Measurements from ENCODE around the gene ZNF628.

The ZNF628 gene

DNA sequence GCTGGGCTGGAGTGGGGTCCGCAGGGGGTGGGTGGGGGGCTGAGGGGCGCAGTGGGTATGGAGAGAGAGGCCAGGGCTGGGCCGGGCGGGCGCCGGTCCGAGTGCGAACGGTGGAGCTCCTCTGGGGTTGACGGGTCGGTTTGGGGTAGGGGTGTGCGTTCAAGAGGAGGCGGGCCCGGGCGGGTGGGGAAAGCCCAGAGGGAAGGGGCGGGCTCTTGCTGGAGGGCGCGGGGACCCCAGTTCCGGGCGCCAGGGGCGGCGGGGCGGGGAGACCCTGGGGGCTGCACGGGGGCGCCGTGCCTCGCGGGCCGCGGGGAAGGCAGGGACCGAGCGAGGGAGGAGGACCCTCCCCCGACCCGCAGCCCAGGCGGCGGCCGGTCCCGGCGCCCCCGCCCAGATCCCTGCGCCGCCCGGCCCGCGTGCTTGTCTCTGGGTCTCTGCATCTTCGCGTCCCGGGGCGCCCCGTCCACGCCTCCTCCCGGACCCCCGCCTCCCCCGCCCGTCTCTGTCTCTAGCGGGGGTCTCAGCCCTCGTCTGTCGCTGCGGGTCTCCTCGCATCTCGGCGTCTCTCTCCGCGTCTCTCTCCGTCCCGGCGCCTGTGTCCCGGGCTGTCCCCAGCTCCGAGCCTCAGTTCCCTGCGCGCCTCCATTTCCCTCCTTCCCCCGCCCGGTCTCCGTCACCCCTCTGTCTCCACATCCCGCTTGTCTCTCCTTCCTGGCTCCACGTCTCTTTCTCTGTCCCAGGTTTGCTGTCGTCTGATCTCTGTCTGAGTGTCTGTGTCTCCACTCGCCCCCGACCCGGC lies 25.1 kb upstream of the ZNF628 start:
- peak in 1 of 14 donors; percentile 27 for DNase-seq

DNA sequence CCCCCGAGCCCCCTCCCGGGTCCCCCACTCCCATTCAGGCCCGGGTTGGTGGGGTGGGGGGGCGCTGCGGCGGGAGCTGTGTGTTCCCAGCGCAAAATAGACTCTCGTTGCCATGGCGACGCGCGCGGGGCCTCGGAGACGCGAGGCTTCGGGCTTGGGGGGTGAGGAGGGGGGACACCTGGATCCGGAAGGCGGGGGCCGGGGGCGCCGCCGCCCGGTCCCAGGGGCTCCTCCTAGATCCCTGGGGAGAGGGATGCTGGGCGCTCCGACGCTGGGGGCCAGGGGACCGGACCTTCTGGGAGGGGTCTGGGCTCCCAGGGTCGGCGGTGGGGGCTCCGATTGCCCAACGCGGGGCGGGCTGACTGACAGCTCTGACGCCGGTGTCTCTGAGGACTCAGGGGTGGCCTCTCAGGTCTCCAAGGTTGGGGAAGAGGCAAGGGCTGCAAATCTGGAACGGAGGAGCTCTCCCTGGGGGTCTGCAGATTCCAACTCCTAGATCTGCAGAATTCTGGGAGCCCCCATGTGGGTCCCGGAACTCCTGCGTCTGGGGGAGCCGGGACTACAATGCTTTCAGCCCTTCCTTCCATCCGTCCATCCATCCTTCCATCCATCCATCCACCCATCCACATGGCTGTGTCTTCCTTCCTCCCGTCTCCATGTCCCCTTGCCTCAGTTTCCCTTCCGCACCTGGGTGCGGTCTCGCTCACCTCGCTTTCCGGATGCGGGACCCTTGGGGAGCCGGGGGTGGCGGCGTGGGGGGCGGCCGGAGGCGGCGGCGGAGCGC lies 24.3 kb upstream of the ZNF628 start:
- DNase-seq, result peak in 6 of 14 donors; percentile 6 to 45 (median 20)

DNA sequence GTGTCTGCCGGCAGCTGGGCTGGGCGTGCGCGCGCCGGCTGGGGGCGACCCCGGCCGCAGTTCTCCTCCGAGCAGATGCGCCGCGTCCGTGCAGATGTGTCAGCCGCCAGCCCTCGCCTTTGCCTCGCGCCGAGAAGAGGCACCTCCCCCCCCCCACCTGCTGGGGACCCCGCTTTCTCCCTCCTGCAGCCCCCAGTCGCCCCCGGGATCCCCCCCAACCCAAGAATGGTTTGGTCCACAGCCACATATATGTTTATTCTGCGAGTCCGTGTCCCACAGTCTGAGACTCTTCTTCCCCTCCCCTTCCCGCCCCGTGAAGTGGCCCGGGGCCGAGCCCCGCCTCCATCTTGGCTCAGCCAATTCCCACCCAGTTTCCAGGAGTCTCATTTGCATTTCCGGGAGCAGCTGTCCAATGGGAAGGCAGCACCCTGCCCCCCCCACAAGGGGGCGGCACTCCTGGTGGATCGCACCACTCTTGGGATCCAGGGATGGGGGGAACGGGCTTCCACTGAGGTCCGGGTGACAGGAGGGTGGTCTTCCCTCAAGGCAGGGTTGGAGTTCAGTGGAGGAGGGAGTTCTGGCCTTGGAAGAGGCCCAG lies 23.6 kb upstream of the ZNF628 start:
- peak in 13 of 14 donors; percentile 49 to 92 (median 85) for DNase-seq

DNA sequence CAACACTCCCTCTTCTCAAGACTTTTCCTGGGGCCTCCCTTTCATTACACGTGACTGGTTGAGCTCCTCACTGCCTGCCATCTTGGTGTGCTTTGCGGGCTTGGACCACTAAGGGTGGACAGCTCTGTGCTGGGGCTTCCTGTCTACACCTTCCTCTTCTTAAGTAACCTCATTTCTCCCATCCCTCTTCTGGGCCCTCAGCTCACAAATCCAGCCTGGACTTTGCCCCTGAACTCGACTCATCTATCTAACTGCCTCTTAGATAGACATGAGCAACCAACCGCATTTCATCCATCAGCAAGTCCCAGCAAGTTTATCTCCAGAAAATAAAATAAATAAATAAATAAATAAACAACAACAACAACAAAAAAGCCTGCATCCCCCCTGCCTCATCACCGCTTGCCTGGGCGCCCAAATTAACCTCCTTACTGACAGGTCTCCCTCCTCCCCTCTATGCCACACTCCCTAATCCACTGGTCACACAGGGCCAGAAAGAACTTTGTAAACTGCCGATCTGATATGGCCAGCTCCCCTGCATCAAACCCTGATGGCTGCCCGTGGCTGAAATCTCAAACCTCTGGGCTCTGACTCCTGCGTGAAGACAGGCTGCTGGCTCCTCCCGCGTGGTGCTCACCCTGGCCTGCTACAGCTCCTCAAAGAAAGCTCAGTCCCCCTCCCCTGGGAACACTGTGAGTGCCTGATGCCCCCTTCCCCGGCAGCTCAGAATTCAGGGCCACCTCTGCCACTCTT lies 22.7 kb upstream of the ZNF628 start:
- DNase-seq, result no peak

DNA sequence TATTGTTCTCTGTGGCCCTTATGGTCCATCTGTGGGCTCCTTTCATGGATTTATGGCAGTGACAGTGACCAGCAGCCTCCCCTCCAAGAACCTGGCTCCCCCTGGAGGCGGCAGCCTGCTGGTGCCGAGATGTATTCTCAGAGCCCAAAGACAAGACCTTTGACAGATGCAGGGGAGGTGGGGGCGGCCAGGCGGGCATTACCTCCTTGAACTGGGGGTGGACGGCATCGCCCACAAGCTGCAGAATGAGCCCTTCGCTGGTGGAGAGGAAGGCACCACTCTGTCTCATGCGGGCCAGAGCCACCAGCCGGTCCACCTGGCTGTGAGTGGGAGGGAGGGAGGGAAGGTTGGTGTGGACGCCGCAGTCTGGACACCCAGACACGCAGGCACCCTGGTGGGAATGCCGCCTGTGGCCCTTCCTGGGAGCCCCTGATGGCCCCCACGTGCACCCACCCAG lies 21.6 kb upstream of the ZNF628 start:
- DNase-seq, result peak in 10 of 14 donors; percentile 6 to 58 (median 30)

DNA sequence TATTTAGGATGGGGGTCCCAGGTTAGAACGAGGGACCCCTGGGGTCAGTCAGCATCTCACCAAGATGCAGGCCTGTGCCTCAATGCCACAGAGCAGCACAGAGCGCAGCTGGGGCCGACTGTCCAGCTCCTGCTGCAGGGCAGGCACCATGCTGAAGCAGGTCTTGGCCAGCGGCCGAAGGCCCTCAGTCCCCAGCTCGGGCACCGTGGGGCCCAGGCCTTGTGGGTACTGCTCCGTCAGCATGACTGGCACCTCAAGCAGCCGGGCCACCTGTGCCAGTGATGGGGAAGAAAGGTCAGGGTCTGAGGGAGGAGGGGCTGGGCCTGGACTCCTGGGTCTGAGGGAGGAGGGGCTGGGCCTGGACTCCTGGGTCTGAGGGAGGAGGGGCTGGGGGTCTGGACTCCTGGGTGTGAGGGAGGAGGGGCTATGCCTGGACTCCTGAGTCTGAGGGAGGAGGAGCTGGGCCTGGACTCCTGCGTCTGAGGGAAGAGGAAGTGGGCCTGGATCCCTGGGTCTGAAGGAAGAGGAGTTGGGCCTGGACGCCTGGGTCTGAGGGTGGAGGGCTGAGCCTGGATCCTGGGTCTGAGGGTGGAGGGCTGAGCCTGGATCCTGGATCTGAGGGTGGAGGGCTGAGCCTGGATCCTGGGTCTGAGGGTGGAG lies 20.7 kb upstream of the ZNF628 start:
- no peak for DNase-seq

DNA sequence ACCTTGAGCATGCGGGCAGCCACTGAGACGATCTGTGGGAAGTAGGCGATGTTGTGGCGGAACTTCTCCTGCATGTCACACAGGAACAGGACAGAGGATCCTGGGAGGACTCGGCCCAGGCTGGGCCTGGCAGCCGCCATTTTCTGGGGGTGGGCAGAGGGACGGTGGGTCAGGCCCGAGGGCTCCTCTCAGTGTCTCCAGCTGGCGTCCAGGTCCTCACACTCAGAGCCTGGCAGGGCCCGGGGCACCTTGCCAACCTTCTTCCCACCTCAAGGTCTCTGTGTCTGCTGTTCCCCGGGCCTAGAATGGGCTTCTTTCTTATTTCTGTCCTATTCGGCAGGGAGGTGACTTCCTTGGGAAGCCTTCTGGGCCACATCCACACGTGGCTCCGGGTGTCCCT lies 20.1 kb upstream of the ZNF628 start:
- no peak for DNase-seq

DNA sequence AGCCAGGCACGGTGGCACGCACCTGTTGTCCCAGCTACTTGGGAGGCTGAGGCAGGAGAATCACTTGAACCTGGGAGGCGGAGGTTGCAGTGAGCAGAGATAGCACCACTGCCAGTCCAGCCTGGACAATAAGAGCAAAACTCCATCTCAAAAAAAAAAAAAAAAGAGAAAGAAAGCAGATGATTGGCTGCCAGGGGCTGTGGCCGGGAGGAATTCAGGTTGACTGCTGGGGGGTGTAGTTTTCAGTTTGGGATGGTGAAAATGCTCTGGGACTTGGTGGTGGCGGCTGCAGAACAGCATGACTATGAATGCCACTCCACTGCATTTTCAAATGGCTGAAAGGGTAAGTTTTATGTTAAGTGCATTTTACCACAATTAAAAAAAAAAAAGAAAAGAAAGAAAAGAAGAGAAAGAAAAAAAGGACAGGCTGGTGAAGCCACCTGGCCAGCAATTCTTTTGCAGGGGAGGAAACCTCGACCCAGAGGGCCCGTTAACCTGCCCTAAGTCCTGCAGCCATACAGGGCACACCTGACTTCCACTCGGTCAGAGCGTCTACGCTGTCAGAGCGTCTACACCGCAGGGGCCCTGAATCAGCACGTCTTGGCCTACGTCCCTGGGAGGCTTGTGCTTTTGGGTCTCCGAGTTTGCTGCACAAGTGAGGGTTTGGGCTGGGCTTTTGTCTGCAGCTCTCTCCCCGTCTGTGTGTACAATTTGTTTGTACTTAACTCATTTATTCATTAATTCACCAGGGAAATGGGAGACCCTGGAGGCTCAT lies 18.5 kb upstream of the ZNF628 start:
- no peak for DNase-seq

DNA sequence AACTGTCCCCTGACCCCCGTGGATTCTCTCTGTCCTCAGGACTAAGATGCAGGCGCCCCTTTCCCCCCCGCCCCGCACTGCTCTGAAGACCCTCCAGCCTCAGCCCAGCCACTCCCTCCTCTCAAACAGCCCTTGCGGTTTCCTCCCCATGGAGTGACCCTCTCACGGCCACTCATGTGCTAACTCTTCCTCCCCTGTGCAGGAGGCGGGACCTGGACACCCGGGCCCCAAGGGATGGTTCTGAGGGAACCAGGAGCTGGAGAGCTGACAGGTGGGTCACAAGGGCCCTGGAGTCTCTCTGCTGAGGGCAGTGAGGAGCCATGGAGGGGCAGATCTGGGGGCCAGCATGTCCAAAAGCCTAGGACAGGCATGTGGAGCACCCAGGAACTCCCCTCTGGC lies 16.9 kb upstream of the ZNF628 start:
- DNase-seq, result no peak

DNA sequence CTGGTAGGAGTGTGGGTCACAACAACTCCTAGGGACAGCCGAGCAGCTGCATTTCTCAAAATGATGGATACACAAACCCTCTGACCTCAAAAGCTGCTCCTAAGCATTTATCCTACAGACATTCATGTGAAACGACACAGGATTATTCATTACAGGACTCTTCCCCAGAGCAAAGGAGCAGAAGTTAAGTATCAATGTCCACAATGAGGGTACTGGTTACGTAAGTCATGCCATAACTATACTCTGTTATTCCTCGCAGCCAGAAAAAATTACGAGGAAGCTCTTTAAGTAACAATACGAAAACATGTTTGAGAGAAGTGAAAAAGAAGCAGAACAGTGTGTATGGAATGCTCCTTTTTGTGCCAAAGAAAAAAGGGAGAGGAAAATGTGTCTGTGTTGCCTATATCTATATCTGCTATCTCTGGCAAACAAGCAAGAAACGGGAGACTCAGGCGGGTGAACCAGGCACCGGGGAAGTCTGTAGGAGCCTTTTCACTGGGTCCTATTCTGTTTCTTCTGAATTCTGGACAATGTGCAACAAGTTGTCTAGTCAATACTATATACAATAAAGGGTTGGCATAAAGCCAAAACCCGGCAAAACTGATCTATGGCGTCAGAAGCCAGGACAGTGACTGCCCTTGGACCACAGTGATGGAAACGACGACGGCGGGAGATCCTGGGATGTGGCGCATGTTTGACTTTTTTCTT lies 16.3 kb upstream of the ZNF628 start:
- no peak for DNase-seq

DNA sequence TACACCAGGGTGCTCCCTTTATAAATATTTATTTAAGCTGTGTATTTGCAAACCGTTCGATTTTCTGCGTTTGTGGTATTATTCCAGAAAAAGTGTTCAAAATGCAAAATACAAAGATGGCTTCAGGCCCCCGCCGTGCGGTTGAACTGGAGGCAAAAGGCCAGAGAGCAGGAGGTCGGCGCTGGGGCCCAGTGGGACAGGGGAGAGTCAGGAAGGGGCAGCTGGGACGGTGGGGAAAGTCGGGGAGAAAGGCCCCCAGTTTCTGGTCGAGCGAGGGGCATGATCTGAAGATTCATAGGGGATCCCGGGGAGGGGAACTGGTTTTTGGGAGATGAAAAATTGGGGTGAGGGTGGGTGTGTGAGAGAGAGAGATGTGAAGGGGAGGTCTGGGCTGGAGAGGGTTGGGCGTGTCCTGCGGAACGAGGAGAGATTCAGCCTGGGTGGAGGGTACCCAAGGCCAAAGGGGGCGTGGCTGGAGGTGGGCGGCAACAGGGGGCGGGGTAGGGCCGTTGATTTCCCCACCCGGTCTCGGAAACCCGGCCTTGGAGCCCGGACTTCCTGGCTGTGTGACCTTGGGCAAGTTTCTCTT lies 15.7 kb upstream of the ZNF628 start:
- peak in 9 of 14 donors; percentile 17 to 60 (median 37) for DNase-seq

DNA sequence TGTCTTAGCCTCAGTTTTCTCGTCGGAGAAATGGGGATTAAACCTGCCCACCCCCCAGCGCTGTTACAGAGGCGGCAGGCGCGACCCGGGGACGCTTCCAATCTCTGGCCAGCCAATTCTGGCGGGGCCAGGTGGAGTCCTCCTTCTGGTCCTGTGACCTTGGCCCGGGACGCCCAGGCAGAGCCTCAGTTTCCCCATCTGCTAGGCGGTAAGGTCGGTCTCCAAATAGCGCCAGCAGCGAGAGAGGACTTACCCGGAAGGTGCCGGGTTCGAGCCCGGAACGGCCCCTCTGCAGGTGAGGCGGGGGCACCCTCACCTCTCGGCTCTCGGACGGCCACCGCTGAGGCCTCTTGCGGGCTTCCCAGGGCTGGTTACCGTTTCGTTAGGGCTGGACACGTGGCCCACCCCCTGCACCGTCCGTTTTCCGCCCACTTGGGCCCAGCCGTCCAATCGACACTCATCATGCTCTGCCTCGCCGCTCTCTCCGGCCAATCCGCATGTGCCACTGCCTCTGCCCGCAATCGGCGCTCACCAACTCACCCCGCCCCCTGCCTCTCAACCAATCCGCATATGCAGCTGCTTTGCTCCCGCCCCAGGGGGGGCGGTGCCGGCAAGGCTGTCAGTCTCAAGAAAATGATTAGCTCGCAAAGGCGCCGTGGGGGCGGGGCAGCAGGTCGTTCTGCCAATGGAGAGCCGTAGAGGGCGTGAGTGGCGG lies 15.0 kb upstream of the ZNF628 start, which contains the start of gene ISOC2:
Gene ISOC2 (minus strand): TSS at position 384 of the 715 bp plus-strand sequence. CDS start 5,156 bp downstream, outside the sequence.
- peak; percentile 94 to 100 (median 98) for DNase-seq

DNA sequence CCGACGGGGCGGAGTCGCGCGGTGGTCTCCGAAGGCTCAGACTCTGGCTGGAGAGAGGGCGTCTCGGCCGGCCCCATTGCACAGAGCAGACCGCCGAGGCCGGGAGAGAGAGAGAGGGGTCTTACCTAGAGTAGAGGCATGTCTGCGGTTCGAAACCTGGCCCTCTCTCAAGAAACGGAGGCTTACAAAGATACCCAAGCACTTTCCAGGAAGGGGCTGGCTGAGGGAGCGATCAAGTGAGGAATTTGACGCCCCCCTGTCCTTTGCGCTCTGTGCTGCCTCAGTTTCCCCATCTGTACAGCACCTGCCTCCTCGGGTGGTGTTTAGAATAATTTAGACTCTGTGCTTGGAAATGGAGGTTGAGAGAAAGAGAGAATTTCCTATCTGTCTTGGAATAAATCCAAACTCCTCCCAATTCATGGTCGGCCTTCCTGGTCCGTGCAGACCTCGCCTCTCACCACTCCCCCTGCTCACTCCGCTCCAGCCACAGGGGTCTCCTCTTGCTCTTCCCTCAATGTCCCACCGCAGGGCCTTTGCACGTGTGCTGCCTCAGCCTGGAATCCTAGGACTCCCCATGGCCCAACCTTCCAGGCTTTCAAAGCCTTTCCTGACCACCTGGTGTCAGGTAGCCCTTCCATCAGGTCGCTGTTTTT lies 14.3 kb upstream of the ZNF628 start:
- DNase-seq, result no peak

DNA sequence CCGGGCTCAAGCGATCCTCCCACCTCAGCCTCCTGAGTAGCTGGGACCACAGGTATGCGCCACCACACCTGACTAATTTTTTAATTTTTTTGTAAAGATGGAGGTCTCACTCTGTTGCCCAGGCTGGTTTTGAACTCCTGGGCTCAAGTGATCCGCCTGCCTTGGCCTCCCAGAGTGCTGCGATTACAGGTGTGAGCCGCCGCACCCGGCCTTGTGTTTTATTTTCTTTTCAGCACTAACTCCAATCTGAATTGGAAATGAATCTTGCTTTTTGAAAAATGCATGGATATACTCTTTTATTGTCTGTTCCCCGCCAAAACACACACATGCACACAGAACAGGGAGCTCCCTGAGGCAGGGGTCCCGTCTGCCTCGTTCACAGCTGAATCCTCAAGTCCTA lies 13.7 kb upstream of the ZNF628 start:
- DNase-seq, result no peak

DNA sequence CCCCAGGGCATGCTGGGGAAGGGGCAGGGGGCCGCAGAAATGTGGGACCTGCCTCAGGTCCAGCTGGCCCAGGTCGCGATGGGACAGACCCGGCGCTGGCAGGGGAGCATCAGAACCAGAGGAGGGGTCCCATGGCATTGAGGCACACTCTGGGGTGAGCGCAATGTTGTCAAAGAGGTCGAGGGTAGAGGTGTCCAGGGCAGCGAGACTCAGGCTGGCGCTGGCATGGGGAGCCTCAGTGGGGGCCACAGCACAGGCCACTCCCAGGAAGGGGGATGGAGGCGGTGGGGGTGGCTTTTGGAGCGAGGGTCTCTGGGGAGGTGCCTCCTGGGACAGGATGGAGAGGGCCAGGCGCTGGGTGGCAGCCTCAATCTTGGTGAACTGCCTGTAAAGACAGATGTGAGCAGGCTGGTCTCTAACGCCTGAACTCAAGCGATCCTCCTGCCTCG lies 12.8 kb upstream of the ZNF628 start:
- DNase-seq, result no peak

DNA sequence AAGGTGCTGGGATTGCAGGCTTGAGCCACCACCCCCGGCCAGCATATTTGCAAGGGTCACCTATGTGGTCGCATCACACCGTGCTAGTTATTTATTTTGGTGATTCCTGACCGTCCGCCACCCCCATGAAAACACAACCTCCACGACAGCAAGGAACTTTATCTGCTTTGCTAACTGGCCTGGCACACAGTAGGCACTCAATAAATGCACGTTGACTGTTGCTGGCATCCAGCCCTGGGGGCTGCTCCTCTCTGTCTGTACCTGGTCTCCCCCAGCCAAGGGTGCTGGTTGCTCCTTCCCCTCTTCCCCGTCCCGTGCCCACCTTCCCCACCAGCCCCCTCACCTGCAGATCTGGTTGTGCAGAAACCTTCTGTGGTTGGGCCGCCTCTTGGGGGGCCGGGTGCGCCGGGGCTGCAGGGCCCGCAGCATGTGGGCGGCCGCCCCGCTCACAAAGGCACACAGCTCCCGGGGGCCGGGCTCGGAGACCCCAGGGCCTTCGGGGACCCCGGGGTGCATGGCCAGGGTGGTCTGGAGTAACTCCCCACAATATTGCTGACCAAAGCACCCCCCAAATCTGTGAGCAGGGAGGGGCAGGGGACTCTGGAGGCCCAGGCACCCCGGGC lies 12.3 kb upstream of the ZNF628 start:
- DNase-seq, result no peak

DNA sequence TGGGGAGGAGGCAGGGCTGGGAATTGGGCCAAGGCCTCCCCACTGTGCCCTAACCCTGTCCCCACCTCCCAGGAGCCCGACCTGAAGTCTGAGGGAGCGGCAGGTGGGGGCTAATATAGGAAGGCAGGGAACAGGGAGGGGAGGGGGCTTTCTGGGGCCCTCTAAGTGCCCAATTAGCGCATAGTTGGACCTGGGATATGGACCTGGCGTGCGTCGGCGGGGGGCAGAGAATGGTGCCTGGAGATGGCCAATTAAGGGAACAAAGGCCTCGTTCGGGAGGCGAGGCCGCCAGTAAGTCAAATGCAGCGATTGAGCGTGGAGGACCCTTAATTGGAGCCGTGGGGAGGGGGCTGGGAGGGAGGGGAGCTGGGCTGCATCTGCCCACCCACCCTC lies 11.8 kb upstream of the ZNF628 start, which contains the start of gene C19orf85:
Gene C19orf85 (minus strand): TSS at position 90 of the 393 bp plus-strand sequence. CDS start 197 bp downstream, outside the sequence.
- DNase-seq, result no peak
